ENCODE data around the gene DUSP28. TPM values are rescaled to one million over a fixed set of nuclear protein-coding genes. Genes with fewer than 3 reads are reported as not detected.
A peak's percentile ranks its signal among the peaks of the same experiment; 100 is the strongest.

The DUSP28 gene
- total RNA-seq, 1 experiment from 2014 or later = 2.3 TPM

DNA sequence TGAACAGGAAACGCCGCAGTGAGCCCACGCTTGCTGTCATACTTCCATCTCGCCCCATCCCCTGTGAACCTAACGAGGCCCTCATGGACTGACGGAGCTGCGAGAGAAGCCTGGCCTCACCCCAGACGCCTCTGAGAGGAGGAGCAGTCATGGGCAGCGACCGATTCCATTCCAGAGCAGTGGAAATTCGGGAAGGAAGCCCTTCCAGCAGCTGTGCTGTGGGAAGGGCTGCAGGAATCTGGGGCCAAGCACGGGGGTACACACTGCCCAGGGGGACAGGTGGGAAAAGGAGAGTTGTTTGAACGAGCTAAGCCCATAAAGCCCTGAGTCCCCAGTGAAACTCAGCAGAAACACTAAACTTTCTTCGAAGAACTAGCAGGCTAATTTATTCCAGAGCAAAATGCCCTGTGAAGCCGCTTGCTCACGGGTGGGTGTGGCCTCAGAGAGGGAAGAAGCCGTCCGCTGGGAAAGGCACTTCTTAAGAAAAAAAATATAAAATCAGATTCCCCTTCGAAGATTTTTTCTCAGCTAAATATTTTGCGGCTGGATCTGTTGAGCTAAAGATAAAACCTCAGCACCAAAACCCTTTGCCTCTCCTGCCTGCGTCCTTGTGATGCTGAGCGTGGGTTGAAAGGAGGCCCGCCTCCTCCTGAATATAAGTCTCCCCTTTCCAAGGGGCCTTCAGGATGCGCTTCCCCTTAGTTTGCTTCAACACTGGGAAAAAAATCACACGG lies 40.6 kb upstream of the DUSP28 start:
- no peak for DNase-seq (ENCODE audit: low spot score)
- CTCF ChIA-PET = interaction anchor here (0.8 to 1.3 kb wide), 7 partner anchors 22 to 286 kb away, joined by 3 to 9 read pairs (median 4); no protein-coding TSS in a partner anchor
- ATAC-seq = no peak
- TF ChIP-seq, protein P1, sequence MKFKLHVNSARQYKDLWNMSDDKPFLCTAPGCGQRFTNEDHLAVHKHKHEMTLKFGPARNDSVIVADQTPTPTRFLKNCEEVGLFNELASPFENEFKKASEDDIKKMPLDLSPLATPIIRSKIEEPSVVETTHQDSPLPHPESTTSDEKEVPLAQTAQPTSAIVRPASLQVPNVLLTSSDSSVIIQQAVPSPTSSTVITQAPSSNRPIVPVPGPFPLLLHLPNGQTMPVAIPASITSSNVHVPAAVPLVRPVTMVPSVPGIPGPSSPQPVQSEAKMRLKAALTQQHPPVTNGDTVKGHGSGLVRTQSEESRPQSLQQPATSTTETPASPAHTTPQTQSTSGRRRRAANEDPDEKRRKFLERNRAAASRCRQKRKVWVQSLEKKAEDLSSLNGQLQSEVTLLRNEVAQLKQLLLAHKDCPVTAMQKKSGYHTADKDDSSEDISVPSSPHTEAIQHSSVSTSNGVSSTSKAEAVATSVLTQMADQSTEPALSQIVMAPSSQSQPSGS (CRISPR knock-in tag; IDR thresholded peaks at IDR 0.05; ENCODE audit: borderline replicate concordance, low read depth) = no peak
- TF ChIP-seq, protein P2, sequence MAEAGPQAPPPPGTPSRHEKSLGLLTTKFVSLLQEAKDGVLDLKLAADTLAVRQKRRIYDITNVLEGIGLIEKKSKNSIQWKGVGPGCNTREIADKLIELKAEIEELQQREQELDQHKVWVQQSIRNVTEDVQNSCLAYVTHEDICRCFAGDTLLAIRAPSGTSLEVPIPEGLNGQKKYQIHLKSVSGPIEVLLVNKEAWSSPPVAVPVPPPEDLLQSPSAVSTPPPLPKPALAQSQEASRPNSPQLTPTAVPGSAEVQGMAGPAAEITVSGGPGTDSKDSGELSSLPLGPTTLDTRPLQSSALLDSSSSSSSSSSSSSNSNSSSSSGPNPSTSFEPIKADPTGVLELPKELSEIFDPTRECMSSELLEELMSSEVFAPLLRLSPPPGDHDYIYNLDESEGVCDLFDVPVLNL (CRISPR knock-in tag; IDR thresholded peaks at IDR 0.05; ENCODE audit: borderline replicate concordance, low read depth) = no peak
- TF ChIP-seq, protein P3, sequence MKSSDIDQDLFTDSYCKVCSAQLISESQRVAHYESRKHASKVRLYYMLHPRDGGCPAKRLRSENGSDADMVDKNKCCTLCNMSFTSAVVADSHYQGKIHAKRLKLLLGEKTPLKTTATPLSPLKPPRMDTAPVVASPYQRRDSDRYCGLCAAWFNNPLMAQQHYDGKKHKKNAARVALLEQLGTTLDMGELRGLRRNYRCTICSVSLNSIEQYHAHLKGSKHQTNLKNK (CRISPR knock-in tag; IDR thresholded peaks at IDR 0.05) = no peak
- TF ChIP-seq SP1 (CRISPR knock-in tag; conservative IDR thresholded peaks at IDR 0.05) = no peak
- no peak for TF ChIP-seq ZNF423 (CRISPR knock-in tag; IDR thresholded peaks at IDR 0.05)
- TF ChIP-seq CREB1 (CRISPR knock-in tag; IDR thresholded peaks at IDR 0.05) = no peak
- TF ChIP-seq, protein P4, sequence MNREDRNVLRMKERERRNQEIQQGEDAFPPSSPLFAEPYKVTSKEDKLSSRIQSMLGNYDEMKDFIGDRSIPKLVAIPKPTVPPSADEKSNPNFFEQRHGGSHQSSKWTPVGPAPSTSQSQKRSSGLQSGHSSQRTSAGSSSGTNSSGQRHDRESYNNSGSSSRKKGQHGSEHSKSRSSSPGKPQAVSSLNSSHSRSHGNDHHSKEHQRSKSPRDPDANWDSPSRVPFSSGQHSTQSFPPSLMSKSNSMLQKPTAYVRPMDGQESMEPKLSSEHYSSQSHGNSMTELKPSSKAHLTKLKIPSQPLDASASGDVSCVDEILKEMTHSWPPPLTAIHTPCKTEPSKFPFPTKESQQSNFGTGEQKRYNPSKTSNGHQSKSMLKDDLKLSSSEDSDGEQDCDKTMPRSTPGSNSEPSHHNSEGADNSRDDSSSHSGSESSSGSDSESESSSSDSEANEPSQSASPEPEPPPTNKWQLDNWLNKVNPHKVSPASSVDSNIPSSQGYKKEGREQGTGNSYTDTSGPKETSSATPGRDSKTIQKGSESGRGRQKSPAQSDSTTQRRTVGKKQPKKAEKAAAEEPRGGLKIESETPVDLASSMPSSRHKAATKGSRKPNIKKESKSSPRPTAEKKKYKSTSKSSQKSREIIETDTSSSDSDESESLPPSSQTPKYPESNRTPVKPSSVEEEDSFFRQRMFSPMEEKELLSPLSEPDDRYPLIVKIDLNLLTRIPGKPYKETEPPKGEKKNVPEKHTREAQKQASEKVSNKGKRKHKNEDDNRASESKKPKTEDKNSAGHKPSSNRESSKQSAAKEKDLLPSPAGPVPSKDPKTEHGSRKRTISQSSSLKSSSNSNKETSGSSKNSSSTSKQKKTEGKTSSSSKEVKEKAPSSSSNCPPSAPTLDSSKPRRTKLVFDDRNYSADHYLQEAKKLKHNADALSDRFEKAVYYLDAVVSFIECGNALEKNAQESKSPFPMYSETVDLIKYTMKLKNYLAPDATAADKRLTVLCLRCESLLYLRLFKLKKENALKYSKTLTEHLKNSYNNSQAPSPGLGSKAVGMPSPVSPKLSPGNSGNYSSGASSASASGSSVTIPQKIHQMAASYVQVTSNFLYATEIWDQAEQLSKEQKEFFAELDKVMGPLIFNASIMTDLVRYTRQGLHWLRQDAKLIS (CRISPR knock-in tag; IDR thresholded peaks at IDR 0.05; ENCODE audit: borderline replicate concordance) = no peak
- POLR2A ChIA-PET = interaction anchor here (0.5 kb wide), 1 partner anchor 183 kb away, joined by 4 read pairs; no protein-coding TSS in a partner anchor
- Mint-ChIP-seq H3K27me3 (ENCODE audit: low read depth) (peaks cover 41% of the 10 kb centered on the region), H3K4me1 (peaks cover 12% of the 10 kb centered on the region), H3K9me3 (peaks cover 27% of the 10 kb centered on the region), H3K36me3 (peaks cover 26% of the 10 kb centered on the region), H3K27ac (no peak overlapping the region), H3K4me3 (peak overlapping the region; percentile 60)

DNA sequence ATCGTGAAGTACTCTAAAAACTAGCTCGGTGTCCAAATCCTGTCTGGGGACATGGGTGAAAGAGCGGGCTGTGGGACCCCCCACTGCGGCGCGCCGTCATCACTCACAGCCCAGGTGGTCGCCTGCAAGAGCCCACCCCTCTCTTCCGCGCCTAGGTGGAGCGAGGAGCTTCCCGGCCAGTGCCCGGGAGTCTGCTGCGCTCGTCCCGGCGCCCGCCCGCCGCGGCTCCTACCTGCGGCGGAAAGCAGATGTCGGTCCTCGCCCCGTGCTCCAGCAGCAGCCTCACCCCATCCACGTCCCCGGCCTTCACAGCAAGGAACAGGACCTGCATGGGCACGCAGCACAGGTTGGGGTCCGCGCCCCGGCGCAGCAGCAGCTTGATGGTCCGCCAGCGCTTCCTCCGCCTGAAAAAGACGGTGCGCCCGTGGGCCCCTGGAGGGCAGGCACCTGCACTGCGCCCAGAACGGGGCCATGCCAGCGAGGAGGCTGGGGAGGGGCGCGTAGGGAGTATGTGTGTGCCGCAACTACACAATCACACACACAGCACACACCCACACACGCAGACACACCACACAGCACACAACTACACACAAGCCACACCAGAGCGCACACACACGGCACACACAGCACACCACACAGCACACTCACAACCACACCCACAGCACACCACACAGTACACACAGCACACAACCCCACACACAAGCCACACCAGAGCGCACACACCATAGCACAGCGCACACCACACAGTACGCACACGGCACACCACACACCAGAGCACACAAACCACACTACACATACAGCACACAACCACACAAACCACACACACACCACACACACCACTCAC lies 39.8 kb upstream of the DUSP28 start:
- ChIA-PET POLR2A (interaction anchor here (0.5 kb wide), 1 partner anchor 182 kb away, joined by 4 read pairs; no protein-coding TSS in a partner anchor), CTCF (interaction anchor here (0.8 to 1.3 kb wide), 7 partner anchors 23 to 287 kb away, joined by 3 to 9 read pairs (median 4); no protein-coding TSS in a partner anchor)
- DNase-seq (ENCODE audit: low spot score) (peak; percentile 54), ATAC-seq (peak; percentile 85)
- Mint-ChIP-seq H3K9me3 (peaks cover 34% of the 10 kb centered on the region), H3K36me3 (peaks cover 34% of the 10 kb centered on the region), H3K27ac (no peak overlapping the region), H3K27me3 (ENCODE audit: low read depth) (peaks cover 47% of the 10 kb centered on the region), H3K4me1 (peaks cover 12% of the 10 kb centered on the region), H3K4me3 (peak overlapping the region; percentile 60)
- TF ChIP-seq MYBL2 (CRISPR knock-in tag; IDR thresholded peaks at IDR 0.05) = 0 out of 2 replicates have a peak, but pooled peaks have one; percentile 39
- TF ChIP-seq ZBTB21 (CRISPR knock-in tag; IDR thresholded peaks at IDR 0.05; ENCODE audit: borderline replicate concordance) = 0 out of 2 replicates have a peak, but pooled peaks have one; percentile 23
- TF ChIP-seq, protein P5, sequence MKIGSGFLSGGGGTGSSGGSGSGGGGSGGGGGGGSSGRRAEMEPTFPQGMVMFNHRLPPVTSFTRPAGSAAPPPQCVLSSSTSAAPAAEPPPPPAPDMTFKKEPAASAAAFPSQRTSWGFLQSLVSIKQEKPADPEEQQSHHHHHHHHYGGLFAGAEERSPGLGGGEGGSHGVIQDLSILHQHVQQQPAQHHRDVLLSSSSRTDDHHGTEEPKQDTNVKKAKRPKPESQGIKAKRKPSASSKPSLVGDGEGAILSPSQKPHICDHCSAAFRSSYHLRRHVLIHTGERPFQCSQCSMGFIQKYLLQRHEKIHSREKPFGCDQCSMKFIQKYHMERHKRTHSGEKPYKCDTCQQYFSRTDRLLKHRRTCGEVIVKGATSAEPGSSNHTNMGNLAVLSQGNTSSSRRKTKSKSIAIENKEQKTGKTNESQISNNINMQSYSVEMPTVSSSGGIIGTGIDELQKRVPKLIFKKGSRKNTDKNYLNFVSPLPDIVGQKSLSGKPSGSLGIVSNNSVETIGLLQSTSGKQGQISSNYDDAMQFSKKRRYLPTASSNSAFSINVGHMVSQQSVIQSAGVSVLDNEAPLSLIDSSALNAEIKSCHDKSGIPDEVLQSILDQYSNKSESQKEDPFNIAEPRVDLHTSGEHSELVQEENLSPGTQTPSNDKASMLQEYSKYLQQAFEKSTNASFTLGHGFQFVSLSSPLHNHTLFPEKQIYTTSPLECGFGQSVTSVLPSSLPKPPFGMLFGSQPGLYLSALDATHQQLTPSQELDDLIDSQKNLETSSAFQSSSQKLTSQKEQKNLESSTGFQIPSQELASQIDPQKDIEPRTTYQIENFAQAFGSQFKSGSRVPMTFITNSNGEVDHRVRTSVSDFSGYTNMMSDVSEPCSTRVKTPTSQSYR (CRISPR knock-in tag; IDR thresholded peaks at IDR 0.05) = no peak
- 0 out of 2 replicates have a peak, but pooled peaks have one; percentile 21 for TF ChIP-seq USF2 (CRISPR knock-in tag; IDR thresholded peaks at IDR 0.05)
- TF ChIP-seq ZNF423 (CRISPR knock-in tag; IDR thresholded peaks at IDR 0.05) = peak; percentile 26
- TF ChIP-seq, protein P6, sequence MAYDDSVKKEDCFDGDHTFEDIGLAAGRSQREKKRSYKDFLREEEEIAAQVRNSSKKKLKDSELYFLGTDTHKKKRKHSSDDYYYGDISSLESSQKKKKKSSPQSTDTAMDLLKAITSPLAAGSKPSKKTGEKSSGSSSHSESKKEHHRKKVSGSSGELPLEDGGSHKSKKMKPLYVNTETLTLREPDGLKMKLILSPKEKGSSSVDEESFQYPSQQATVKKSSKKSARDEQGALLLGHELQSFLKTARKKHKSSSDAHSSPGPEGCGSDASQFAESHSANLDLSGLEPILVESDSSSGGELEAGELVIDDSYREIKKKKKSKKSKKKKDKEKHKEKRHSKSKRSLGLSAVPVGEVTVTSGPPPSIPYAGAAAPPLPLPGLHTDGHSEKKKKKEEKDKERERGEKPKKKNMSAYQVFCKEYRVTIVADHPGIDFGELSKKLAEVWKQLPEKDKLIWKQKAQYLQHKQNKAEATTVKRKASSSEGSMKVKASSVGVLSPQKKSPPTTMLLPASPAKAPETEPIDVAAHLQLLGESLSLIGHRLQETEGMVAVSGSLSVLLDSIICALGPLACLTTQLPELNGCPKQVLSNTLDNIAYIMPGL (CRISPR knock-in tag; IDR thresholded peaks at IDR 0.05) = 0 out of 2 replicates have a peak, but pooled peaks have one; percentile 23
- TF ChIP-seq NR1H2 (CRISPR knock-in tag; IDR thresholded peaks at IDR 0.05) = no peak
- TF ChIP-seq FOXP1 (CRISPR knock-in tag; IDR thresholded peaks at IDR 0.05; ENCODE audit: borderline replicate concordance) = no peak

Measured in WTC11 (cell line).